Measurements from ENCODE around the gene PRDM2.

PRDM2 gene

GRCh38 chr1:13703128-13703513 lies 3.1 kb downstream of the PRDM2 start:
- no peak overlapping the region for H3K4me3 ChIP-seq (ENCODE audit: low read depth, low read length)
- in situ Hi-C loops (cut with HindIII; ENCODE audit: low sequenced_read_pairs): no loop called here
- no peak for TF ChIP-seq CTCF (IDR thresholded peaks at IDR 0.05; ENCODE audit: low read depth, low read length, missing control alignments)
- no peak for DNase-seq (ENCODE audit: low read depth)

GRCh38 chr1:13703558-13704490 lies 3.8 kb downstream of the PRDM2 start:
- TF ChIP-seq CTCF (IDR thresholded peaks at IDR 0.05; ENCODE audit: low read depth, low read length, missing control alignments): no peak
- no peak overlapping the region for H3K4me3 ChIP-seq (ENCODE audit: low read depth, low read length)
- in situ Hi-C loops (cut with HindIII; ENCODE audit: low sequenced_read_pairs): no loop called here
- DNase-seq (ENCODE audit: low read depth): no peak

- in situ Hi-C loops (cut with HindIII; ENCODE audit: low sequenced_read_pairs): no loop called here
- DNase-seq (ENCODE audit: low read depth): no peak
- no peak overlapping the region for H3K4me3 ChIP-seq (ENCODE audit: low read depth, low read length)
- TF ChIP-seq CTCF (IDR thresholded peaks at IDR 0.05; ENCODE audit: low read depth, low read length, missing control alignments): no peak
Observed at GRCh38 chr1:13706046-13706445, 6.1 kb downstream of the PRDM2 start.

- no peak for DNase-seq (ENCODE audit: low read depth)
- no peak overlapping the region for H3K4me3 ChIP-seq (ENCODE audit: low read depth, low read length)
- no peak for TF ChIP-seq CTCF (IDR thresholded peaks at IDR 0.05; ENCODE audit: low read depth, low read length, missing control alignments)
- in situ Hi-C loops (cut with HindIII; ENCODE audit: low sequenced_read_pairs): no loop called here
Observed at GRCh38 chr1:13707164-13707563, 7.2 kb downstream of the PRDM2 start.

- in situ Hi-C loops (cut with HindIII; ENCODE audit: low sequenced_read_pairs): no loop called here
- DNase-seq (ENCODE audit: low read depth): no peak
- H3K4me3 ChIP-seq (ENCODE audit: low read depth, low read length): no peak overlapping the region
- TF ChIP-seq CTCF (IDR thresholded peaks at IDR 0.05; ENCODE audit: low read depth, low read length, missing control alignments): no peak
Observed at GRCh38 chr1:13708380-13708982, 8.5 kb downstream of the PRDM2 start.

GRCh38 chr1:13710086-13710485 lies 10.1 kb downstream of the PRDM2 start:
- no peak for DNase-seq (ENCODE audit: low read depth)
- in situ Hi-C loops (cut with HindIII; ENCODE audit: low sequenced_read_pairs): no loop called here
- no peak for TF ChIP-seq CTCF (IDR thresholded peaks at IDR 0.05; ENCODE audit: low read depth, low read length, missing control alignments)
- H3K4me3 ChIP-seq (ENCODE audit: low read depth, low read length): no peak overlapping the region
